K562 (cell line): ENCODE data around the gene AGPAT4. TPM values are rescaled to one million over a fixed set of nuclear protein-coding genes. Genes with fewer than 3 reads are reported as not detected.

ENCODE experiments used
- EP300 ChIP-seq: IDR thresholded peaks from 2 replicates; pipeline ENCODE4 v1.6.1; 2012; ENCODE audit warnings: low read length, improper control_type of control experiment
- HDAC2 ChIP-seq: fragments of 450-650 bp; IDR thresholded peaks from 2 replicates; pipeline ENCODE4 v1.6.1; 2016; ENCODE audit warnings: mild to moderate bottlenecking
- MGA ChIP-seq: fragments of 450-650 bp; IDR thresholded peaks from 2 replicates; pipeline ENCODE4 v1.6.1; 2016; ENCODE audit warnings: mild to moderate bottlenecking, moderate library complexity
- PBX2 ChIP-seq, 2 experiments: IDR thresholded peaks in 1 of 2; conservative IDR thresholded peaks in 1 of 2; 2 replicates each; pipeline ENCODE4 v1.6.1; 2016; ENCODE audit warnings: low read depth in 2 of 2, mild to moderate bottlenecking in 1 of 2, missing compliant biosample characterization in 1 of 2, missing genetic modification characterization in 1 of 2, moderate library complexity in 1 of 2
- RBBP5 ChIP-seq: fragments of 200-600 bp; sonication (generic); IDR thresholded peaks from 2 replicates; pipeline ENCODE4 v1.6.1; 2012; ENCODE audit warnings: borderline replicate concordance, mild to moderate bottlenecking, low read length, control low read depth, inconsistent platforms; ENCODE audit not compliant: insufficient read depth, poor library complexity, severe bottlenecking
- SP1 ChIP-seq: sonication (generic); formaldehyde crosslinking; IDR thresholded peaks from 2 replicates; pipeline ENCODE4 v1.8.1; 2022; ENCODE audit warnings: mild to moderate bottlenecking, missing genetic modification reagents
- ZFP91 ChIP-seq: sonication (generic); formaldehyde crosslinking; IDR thresholded peaks from 2 replicates; pipeline ENCODE4 v1.8.0; 2022; ENCODE audit warnings: mild to moderate bottlenecking, missing genetic modification reagents
- ZNF512 ChIP-seq: IDR thresholded peaks from 2 replicates; pipeline ENCODE4 v1.6.1; 2016; ENCODE audit warnings: missing genetic modification characterization, missing compliant biosample characterization
- polyA plus RNA-seq, 8 experiments: library from polyadenylated mRNA; depleted of rRNA in 4 of 8; stranded (reverse) in 5 of 8; unstranded in 3 of 8; fragments of >200 nt; fragmentation: Nextera tagmentation in 2 of 8; fragmentation: Illumina TruSeq in 1 of 8; extraction: Ambion mirVana in 2 of 8; extraction: Trizol in 1 of 8; gene quantifications; 2 replicates each; pipeline versions ENCODE4 v1.2.1 to v1.2.3, GENCODE V29; 2011 to 2014; ENCODE audit warnings: inconsistent platforms in 1 of 8, missing spikeins in 1 of 8
- total RNA-seq, 7 experiments: library from RNA; depleted of rRNA in 6 of 7; stranded (reverse); fragments of >200 nt in 6 of 7; fragmentation: Illumina TruSeq in 2 of 7; extraction: Trizol in 2 of 7; gene quantifications; 2 replicates each; pipeline versions ENCODE4 v1.2.1 to v1.2.3, GENCODE V29; 2011 to 2021; ENCODE audit warnings: low replicate concordance in 1 of 7

Gene AGPAT4
- total and polyA plus RNA-seq, 9 of the 15 experiments (the other 6 are each of a cell fraction or from before 2014, with no cell fraction given) = 2.2 to 15.0 (median 5.7) TPM

- TF ChIP-seq MGA (no peak), ZFP91 (CRISPR knock-in tag) (peak; percentile 76), ZNF512 (tag) (no peak), RBBP5 (peak; percentile 23), SP1 (CRISPR knock-in tag) (peak; percentile 80), HDAC2 (peak; percentile 66), EP300 (peak; percentile 52), PBX2 (CRISPR knock-in tag; IDR thresholded peaks at IDR 0.05; ENCODE audit: low read depth) (no peak), PBX2 (tag; conservative IDR thresholded peaks at IDR 0.05; ENCODE audit: low read depth) (peak; percentile 29; the same call in 1 of the 2 replicates)
These were observed at the start of gene AGPAT4 (continued) for GRCh38 chr6:161273752-161274487.
